ENCODE measurements around the gene ST7.

Gene ST7

DNA sequence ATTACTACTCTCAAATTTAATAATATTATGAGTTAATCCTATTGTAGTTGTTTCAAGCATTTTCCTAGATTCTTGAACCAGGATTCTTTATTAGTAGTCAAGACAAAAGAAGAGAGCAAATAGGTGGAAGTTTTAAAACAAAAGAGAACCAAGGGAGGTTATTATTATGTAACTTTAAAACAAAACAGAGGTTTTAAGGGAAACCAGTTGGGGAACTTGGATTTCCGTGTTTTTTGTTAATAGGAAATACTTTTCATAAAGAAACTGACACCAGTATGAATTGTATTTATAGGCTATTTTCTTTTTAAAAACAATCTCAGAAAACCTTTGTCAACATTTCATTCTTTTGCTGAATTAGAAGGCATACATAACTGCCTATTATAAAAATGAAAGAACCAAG lies 185.7 kb downstream of the ST7 start:
- H3K9me3 ChIP-seq (ENCODE audit: control insufficient read depth, low read depth, low read length): no peaks in the 10 kb centered on the region
- peaks cover 48% of the 10 kb centered on the region for H3K4me1 ChIP-seq (ENCODE audit: control insufficient read depth, low read depth, low read length)
- no peak overlapping the region for H3K9ac ChIP-seq (ENCODE audit: low read length)
- H3K36me3 ChIP-seq (ENCODE audit: control insufficient read depth, low read depth, low read length): no peaks in the 10 kb centered on the region
- H3K27ac ChIP-seq (ENCODE audit: low read length): peak overlapping the region; percentile 12
- no peaks in the 10 kb centered on the region for H3K27me3 ChIP-seq (ENCODE audit: control insufficient read depth, insufficient read depth, low read length)
- H3K4me3 ChIP-seq (ENCODE audit: low read length): peak overlapping the region; percentile 16

DNA sequence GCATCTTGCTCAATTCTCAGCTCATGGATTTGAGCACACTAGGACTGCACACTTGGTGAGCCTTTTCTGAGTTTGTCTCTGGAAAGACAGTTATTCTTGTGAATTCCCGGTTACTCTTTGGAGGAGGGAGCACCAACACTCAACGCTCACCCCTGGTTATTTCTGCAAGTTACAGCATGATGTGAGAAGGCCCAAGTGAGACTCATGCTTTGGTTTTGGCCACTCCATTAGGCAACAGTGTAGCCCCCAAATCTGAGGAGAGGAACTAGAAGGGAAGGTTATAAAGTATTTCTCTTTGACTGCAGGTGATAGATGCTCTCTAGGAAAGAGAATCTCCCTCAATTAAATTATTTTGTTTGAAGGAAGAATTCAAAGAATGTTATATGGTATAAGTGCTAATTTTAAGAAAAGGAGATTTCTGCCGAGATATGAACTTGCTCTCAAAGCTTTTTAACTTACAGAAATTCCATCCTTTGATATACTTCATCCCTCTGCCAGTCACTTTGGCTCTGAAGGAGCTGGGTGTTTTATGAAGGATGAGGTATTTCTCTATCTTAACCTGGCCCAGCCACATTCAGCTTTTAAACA lies 186.2 kb downstream of the ST7 start:
- H3K36me3 ChIP-seq (ENCODE audit: control insufficient read depth, low read depth, low read length): no peaks in the 10 kb centered on the region
- H3K9ac ChIP-seq (ENCODE audit: low read length): no peak overlapping the region
- H3K27ac ChIP-seq (ENCODE audit: low read length): peak overlapping the region; percentile 12
- peak overlapping the region; percentile 16 for H3K4me3 ChIP-seq (ENCODE audit: low read length)
- H3K27me3 ChIP-seq (ENCODE audit: control insufficient read depth, insufficient read depth, low read length): no peaks in the 10 kb centered on the region
- H3K9me3 ChIP-seq (ENCODE audit: control insufficient read depth, low read depth, low read length): no peaks in the 10 kb centered on the region
- peaks cover 48% of the 10 kb centered on the region for H3K4me1 ChIP-seq (ENCODE audit: control insufficient read depth, low read depth, low read length)

GRCh38 chr7:117140921-117141320 lies 187.6 kb downstream of the ST7 start:
- H3K27me3 ChIP-seq (ENCODE audit: control insufficient read depth, insufficient read depth, low read length): no peaks in the 10 kb centered on the region
- no peak overlapping the region for H3K27ac ChIP-seq (ENCODE audit: low read length)
- H3K9ac ChIP-seq (ENCODE audit: low read length): no peak overlapping the region
- no peaks in the 10 kb centered on the region for H3K36me3 ChIP-seq (ENCODE audit: control insufficient read depth, low read depth, low read length)
- no peaks in the 10 kb centered on the region for H3K9me3 ChIP-seq (ENCODE audit: control insufficient read depth, low read depth, low read length)
- H3K4me1 ChIP-seq (ENCODE audit: control insufficient read depth, low read depth, low read length): peaks cover 48% of the 10 kb centered on the region
- H3K4me3 ChIP-seq (ENCODE audit: low read length): no peak overlapping the region

- Histone ChIP-seq H3K9ac (ENCODE audit: low read length) (no peak overlapping the region), H3K27ac (ENCODE audit: low read length) (no peak overlapping the region), H3K36me3 (ENCODE audit: control insufficient read depth, low read depth, low read length) (no peaks in the 10 kb centered on the region), H3K4me3 (ENCODE audit: low read length) (no peak overlapping the region), H3K9me3 (ENCODE audit: control insufficient read depth, low read depth, low read length) (no peaks in the 10 kb centered on the region), H3K4me1 (ENCODE audit: control insufficient read depth, low read depth, low read length) (peaks cover 43% of the 10 kb centered on the region), H3K27me3 (ENCODE audit: control insufficient read depth, insufficient read depth, low read length) (no peaks in the 10 kb centered on the region)
Observed at GRCh38 chr7:117143066-117143465, 189.8 kb downstream of the ST7 start.

DNA sequence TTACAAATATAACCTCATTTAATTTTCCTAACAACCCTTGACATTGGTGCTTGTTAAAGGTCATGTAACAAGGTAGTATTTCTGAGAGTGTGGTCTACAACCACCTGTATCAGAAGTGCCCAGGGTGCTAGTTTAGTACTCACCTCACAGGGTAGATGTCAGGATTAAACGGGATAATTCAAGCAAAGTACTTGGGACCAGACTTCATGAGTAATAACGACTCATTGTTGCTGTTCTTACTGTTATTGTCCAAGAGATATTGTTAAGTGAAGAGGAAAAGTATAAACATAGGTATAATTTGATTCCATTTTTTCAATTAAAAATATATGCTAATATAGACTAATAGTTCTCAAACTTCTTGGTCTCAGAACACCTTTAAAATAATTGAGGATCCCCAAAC lies 190.3 kb downstream of the ST7 start:
- Histone ChIP-seq H3K9ac (ENCODE audit: low read length) (no peak overlapping the region), H3K36me3 (ENCODE audit: control insufficient read depth, low read depth, low read length) (no peaks in the 10 kb centered on the region), H3K9me3 (ENCODE audit: control insufficient read depth, low read depth, low read length) (no peaks in the 10 kb centered on the region), H3K27me3 (ENCODE audit: control insufficient read depth, insufficient read depth, low read length) (no peaks in the 10 kb centered on the region), H3K4me1 (ENCODE audit: control insufficient read depth, low read depth, low read length) (peaks cover 40% of the 10 kb centered on the region), H3K4me3 (ENCODE audit: low read length) (no peak overlapping the region), H3K27ac (ENCODE audit: low read length) (no peak overlapping the region)

GRCh38 chr7:117145333-117145732 lies 192.0 kb downstream of the ST7 start:
- Histone ChIP-seq H3K4me3 (ENCODE audit: low read length) (no peak overlapping the region), H3K4me1 (ENCODE audit: control insufficient read depth, low read depth, low read length) (peaks cover 34% of the 10 kb centered on the region), H3K9me3 (ENCODE audit: control insufficient read depth, low read depth, low read length) (no peaks in the 10 kb centered on the region), H3K9ac (ENCODE audit: low read length) (no peak overlapping the region), H3K36me3 (ENCODE audit: control insufficient read depth, low read depth, low read length) (no peaks in the 10 kb centered on the region), H3K27ac (ENCODE audit: low read length) (no peak overlapping the region), H3K27me3 (ENCODE audit: control insufficient read depth, insufficient read depth, low read length) (no peaks in the 10 kb centered on the region)

- Histone ChIP-seq H3K27me3 (ENCODE audit: control insufficient read depth, insufficient read depth, low read length) (no peaks in the 10 kb centered on the region), H3K4me3 (ENCODE audit: low read length) (no peak overlapping the region), H3K36me3 (ENCODE audit: control insufficient read depth, low read depth, low read length) (no peaks in the 10 kb centered on the region), H3K9me3 (ENCODE audit: control insufficient read depth, low read depth, low read length) (no peaks in the 10 kb centered on the region), H3K4me1 (ENCODE audit: control insufficient read depth, low read depth, low read length) (peaks cover 27% of the 10 kb centered on the region), H3K27ac (ENCODE audit: low read length) (no peak overlapping the region), H3K9ac (ENCODE audit: low read length) (no peak overlapping the region)
Observed at GRCh38 chr7:117146059-117146458, 192.8 kb downstream of the ST7 start.

DNA sequence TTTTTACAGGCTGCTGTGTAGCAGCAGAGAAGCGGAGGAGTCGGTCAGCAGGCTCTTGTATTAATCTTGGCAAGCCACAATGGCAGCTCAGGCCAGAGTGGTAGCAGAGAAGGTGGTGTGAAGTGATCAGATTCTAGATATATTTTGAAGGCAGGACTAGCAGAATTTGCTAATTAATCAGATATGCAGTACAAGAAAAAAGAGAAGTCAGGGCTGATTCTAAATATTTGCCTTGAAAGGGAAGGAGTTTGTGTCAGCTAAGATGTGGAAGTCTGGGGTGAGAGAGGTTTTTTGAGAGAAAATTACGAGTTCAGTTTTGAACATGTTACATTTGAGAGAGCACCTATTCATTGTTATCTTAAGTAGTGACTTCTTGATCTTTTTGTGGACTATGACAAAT lies 193.2 kb downstream of the ST7 start:
- no peak overlapping the region for H3K27ac ChIP-seq (ENCODE audit: low read length)
- peaks cover 22% of the 10 kb centered on the region for H3K4me1 ChIP-seq (ENCODE audit: control insufficient read depth, low read depth, low read length)

GRCh38 chr7:117148971-117149370 lies 195.7 kb downstream of the ST7 start:
- no peak overlapping the region for H3K9ac ChIP-seq (ENCODE audit: low read length)
- no peaks in the 10 kb centered on the region for H3K36me3 ChIP-seq (ENCODE audit: control insufficient read depth, low read depth, low read length)
- H3K9me3 ChIP-seq (ENCODE audit: control insufficient read depth, low read depth, low read length): no peaks in the 10 kb centered on the region
- H3K27ac ChIP-seq (ENCODE audit: low read length): no peak overlapping the region
- no peaks in the 10 kb centered on the region for H3K27me3 ChIP-seq (ENCODE audit: control insufficient read depth, insufficient read depth, low read length)
- H3K4me3 ChIP-seq (ENCODE audit: low read length): no peak overlapping the region
- H3K4me1 ChIP-seq (ENCODE audit: control insufficient read depth, low read depth, low read length): peaks cover 12% of the 10 kb centered on the region

More for the DNA sequence above, 193.2 kb downstream of the ST7 start:
- H3K36me3 ChIP-seq (ENCODE audit: control insufficient read depth, low read depth, low read length): no peaks in the 10 kb centered on the region
- no peaks in the 10 kb centered on the region for H3K9me3 ChIP-seq (ENCODE audit: control insufficient read depth, low read depth, low read length)
- H3K9ac ChIP-seq (ENCODE audit: low read length): no peak overlapping the region
- no peak overlapping the region for H3K4me3 ChIP-seq (ENCODE audit: low read length)
- no peaks in the 10 kb centered on the region for H3K27me3 ChIP-seq (ENCODE audit: control insufficient read depth, insufficient read depth, low read length)

GRCh38 chr7:117149692-117150091 lies 196.4 kb downstream of the ST7 start:
- H3K9ac ChIP-seq (ENCODE audit: low read length): no peak overlapping the region
- no peaks in the 10 kb centered on the region for H3K27me3 ChIP-seq (ENCODE audit: control insufficient read depth, insufficient read depth, low read length)
- H3K27ac ChIP-seq (ENCODE audit: low read length): no peak overlapping the region
- no peak overlapping the region for H3K4me3 ChIP-seq (ENCODE audit: low read length)
- H3K36me3 ChIP-seq (ENCODE audit: control insufficient read depth, low read depth, low read length): no peaks in the 10 kb centered on the region
- H3K9me3 ChIP-seq (ENCODE audit: control insufficient read depth, low read depth, low read length): no peaks in the 10 kb centered on the region
- H3K4me1 ChIP-seq (ENCODE audit: control insufficient read depth, low read depth, low read length): peaks cover 14% of the 10 kb centered on the region

- H3K4me1 ChIP-seq (ENCODE audit: control insufficient read depth, low read depth, low read length): peaks cover 20% of the 10 kb centered on the region
- H3K36me3 ChIP-seq (ENCODE audit: control insufficient read depth, low read depth, low read length): no peaks in the 10 kb centered on the region
Observed at GRCh38 chr7:117152213-117153007, 199.1 kb downstream of the ST7 start.

GRCh38 chr7:117153016-117153545 lies 199.8 kb downstream of the ST7 start:
- Histone ChIP-seq H3K27ac (ENCODE audit: low read length) (no peak overlapping the region), H3K9ac (ENCODE audit: low read length) (no peak overlapping the region), H3K4me1 (ENCODE audit: control insufficient read depth, low read depth, low read length) (peaks cover 20% of the 10 kb centered on the region), H3K27me3 (ENCODE audit: control insufficient read depth, insufficient read depth, low read length) (no peaks in the 10 kb centered on the region), H3K36me3 (ENCODE audit: control insufficient read depth, low read depth, low read length) (no peaks in the 10 kb centered on the region), H3K4me3 (ENCODE audit: low read length) (no peak overlapping the region), H3K9me3 (ENCODE audit: control insufficient read depth, low read depth, low read length) (no peaks in the 10 kb centered on the region)

More at GRCh38 chr7:117152213-117153007, 199.1 kb downstream of the ST7 start:
- Histone ChIP-seq H3K9ac (ENCODE audit: low read length) (no peak overlapping the region), H3K9me3 (ENCODE audit: control insufficient read depth, low read depth, low read length) (no peaks in the 10 kb centered on the region), H3K27ac (ENCODE audit: low read length) (no peak overlapping the region), H3K27me3 (ENCODE audit: control insufficient read depth, insufficient read depth, low read length) (no peaks in the 10 kb centered on the region), H3K4me3 (ENCODE audit: low read length) (no peak overlapping the region)

Measured in iPS-18a (cell line).